ENCODE results near the gene SLFN12.

Gene SLFN12

DNA sequence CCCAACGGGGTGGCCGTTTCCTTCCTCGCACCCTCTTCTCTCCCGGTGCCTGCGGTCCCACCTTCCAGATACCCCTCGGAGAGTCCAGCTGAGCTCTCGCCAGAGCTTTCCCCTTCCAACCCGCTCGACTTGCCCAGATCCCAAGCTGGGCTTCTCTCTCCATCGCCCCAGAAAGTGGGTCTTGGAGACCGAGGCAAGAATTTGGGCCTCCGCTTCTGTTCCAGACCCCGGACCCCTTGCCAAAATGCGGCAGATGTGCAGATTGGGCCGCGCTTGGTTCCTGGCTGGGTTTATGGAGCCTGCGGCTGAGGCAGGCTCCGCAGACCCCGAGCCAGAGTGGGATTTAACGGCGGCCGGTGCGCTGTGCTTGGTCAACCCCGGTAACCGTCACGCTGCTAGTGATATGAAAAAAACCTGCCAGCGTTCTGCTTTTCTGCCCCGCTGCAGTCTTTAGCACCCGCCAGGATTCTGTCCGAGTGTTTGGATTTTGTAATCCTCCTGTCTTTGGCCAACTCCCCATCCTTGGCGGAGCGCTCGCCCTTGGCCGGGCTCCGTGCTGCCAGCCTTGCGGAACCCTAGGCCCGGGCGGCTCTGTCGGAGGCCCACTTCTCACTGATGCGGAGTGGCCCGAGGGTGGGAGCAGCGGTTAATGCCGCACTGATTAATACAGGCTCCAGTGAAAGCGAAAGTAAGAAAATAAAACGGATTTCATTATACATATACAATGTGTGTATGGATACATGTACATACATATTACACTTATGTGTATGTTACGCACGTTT, 58.1 kb downstream of the SLFN12 start:
- H3K9me3 ChIP-seq (ENCODE audit: control insufficient read depth, insufficient read depth, low read depth, low read length): peaks cover 5% of the 10 kb centered on the region; the same call in 1 of the 2 replicates
- H3K27ac ChIP-seq (ENCODE audit: low read depth, low read length): no peak overlapping the region
- no peaks in the 10 kb centered on the region for H3K36me3 ChIP-seq (ENCODE audit: control insufficient read depth, insufficient read depth, low read length)
- peaks cover 3% of the 10 kb centered on the region for H3K4me1 ChIP-seq (ENCODE audit: control insufficient read depth, insufficient read depth, low read length)
- H3K9ac ChIP-seq (ENCODE audit: low read length): peak overlapping the region; percentile 10
- peak overlapping the region; percentile 68 for H3K4me3 ChIP-seq (ENCODE audit: low read depth, low read length)
- H3K27me3 ChIP-seq (ENCODE audit: control insufficient read depth, insufficient read depth, low read length): peaks cover 88% of the 10 kb centered on the region

- peak within 1 kb of the TSS; percentile 68 for H3K4me3 ChIP-seq (ENCODE audit: low read depth, low read length)
- H3K4me1 ChIP-seq (ENCODE audit: control insufficient read depth, insufficient read depth, low read length): peaks cover 6% of the 10 kb centered on the region
- no peaks in the 10 kb centered on the region for H3K36me3 ChIP-seq (ENCODE audit: control insufficient read depth, insufficient read depth, low read length)
- no peak within 1 kb of the TSS for H3K27ac ChIP-seq (ENCODE audit: low read depth, low read length)
- H3K27me3 ChIP-seq (ENCODE audit: control insufficient read depth, insufficient read depth, low read length): peaks cover 93% of the 10 kb centered on the region
- H3K9me3 ChIP-seq (ENCODE audit: control insufficient read depth, insufficient read depth, low read depth, low read length): peaks cover 5% of the 10 kb centered on the region; the same call in 1 of the 2 replicates
- H3K9ac ChIP-seq (ENCODE audit: low read length): peak within 1 kb of the TSS; percentile 10
Observed at GRCh38 chr17:35373534-35373983, 58.7 kb downstream of the SLFN12 start, which contains the start of gene SLFN11. TSS of gene SLFN11 (minus strand) at chr17:35373621. CDS start at chr17:35363807, 9,814 bp downstream.

DNA sequence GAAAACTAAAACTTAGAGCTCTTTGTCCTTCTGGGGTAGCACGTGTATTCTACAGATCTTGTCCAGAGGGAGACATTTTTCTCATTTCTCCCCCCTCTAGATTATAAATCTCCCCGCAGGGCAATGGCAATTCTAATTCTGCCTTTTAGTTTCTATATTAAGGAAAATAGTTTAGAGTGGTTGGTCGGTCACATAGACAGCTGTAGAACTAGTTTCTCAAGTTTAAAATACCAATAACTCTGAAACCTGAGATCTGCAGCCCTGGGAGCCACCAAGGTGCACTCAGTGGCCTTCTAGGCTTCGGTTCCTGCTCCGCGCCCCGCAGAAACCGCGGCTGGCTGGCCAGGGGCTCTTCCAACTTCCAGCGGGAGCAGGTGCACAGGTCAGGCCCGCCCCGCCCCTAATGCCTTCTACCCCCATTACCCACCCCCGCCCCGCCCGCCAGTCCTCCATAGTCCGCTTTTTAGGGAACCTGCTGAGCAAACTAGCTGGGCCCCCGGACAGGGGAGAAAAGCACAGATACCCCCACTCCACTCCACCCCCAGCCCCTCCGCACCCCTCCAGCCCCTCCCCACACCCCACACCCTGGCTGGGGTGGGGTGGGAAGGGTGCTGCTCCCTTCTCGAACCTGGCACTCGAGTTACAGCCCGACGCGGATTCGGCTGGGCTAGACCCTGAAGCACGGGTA, 59.3 kb downstream of the SLFN12 start:
- Histone ChIP-seq H3K36me3 (ENCODE audit: control insufficient read depth, insufficient read depth, low read length) (no peaks in the 10 kb centered on the region), H3K27me3 (ENCODE audit: control insufficient read depth, insufficient read depth, low read length) (peaks cover 95% of the 10 kb centered on the region), H3K4me1 (ENCODE audit: control insufficient read depth, insufficient read depth, low read length) (peaks cover 11% of the 10 kb centered on the region), H3K27ac (ENCODE audit: low read depth, low read length) (no peak overlapping the region), H3K9ac (ENCODE audit: low read length) (no peak overlapping the region), H3K4me3 (ENCODE audit: low read depth, low read length) (peak overlapping the region; percentile 68), H3K9me3 (ENCODE audit: control insufficient read depth, insufficient read depth, low read depth, low read length) (peaks cover 5% of the 10 kb centered on the region; the same call in 1 of the 2 replicates)

- no peaks in the 10 kb centered on the region for H3K36me3 ChIP-seq (ENCODE audit: control insufficient read depth, insufficient read depth, low read length)
- no peak overlapping the region for H3K9ac ChIP-seq (ENCODE audit: low read length)
- peaks cover 5% of the 10 kb centered on the region; the same call in 1 of the 2 replicates for H3K9me3 ChIP-seq (ENCODE audit: control insufficient read depth, insufficient read depth, low read depth, low read length)
- H3K4me3 ChIP-seq (ENCODE audit: low read depth, low read length): no peak overlapping the region
- peaks cover 14% of the 10 kb centered on the region for H3K4me1 ChIP-seq (ENCODE audit: control insufficient read depth, insufficient read depth, low read length)
- peaks cover 93% of the 10 kb centered on the region for H3K27me3 ChIP-seq (ENCODE audit: control insufficient read depth, insufficient read depth, low read length)
- H3K27ac ChIP-seq (ENCODE audit: low read depth, low read length): no peak overlapping the region
Observed at GRCh38 chr17:35371934-35372333, 60.4 kb downstream of the SLFN12 start.

DNA sequence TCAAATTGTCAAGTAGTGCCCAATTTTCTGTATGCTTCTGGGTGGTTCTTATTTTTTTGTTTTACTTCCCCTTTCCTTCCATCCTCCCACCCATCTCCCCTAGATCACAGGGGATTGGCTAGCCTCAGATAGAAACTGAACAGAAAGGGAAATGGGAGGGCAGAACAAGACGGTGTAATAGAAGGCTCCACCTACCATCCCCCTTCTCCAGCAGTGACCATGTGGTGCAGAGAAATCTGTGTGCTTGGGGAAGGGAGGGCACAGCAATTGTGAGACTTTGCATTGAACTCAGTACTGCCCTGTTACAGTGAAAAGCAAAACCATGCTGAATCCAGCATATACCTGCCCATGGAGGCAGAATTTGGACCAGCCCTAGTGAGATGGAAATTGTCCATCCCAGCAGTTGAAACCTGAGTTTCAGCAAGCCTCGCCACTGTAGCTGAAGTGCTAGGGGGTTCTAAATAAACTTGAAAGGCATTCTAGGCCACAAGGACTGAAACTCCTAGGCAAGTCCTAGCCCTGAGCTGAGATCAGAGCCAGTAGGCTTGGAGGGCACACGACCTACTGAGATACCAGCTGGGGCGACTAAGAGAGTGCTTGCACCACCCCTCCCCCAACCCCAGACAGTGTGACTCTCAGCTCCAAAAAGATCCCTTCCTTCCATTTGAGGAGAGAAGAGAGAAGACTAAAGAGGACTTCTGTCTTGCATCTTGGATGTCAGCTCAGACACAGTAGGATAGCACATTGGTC, 64.0 kb downstream of the SLFN12 start:
- peaks cover 11% of the 10 kb centered on the region for H3K4me1 ChIP-seq (ENCODE audit: control insufficient read depth, insufficient read depth, low read length)

GRCh38 chr17:35361027-35361426, 71.3 kb downstream of the SLFN12 start:
- H3K36me3 ChIP-seq (ENCODE audit: control insufficient read depth, insufficient read depth, low read length): no peaks in the 10 kb centered on the region
- no peaks in the 10 kb centered on the region for H3K4me1 ChIP-seq (ENCODE audit: control insufficient read depth, insufficient read depth, low read length)
- no peak overlapping the region for H3K9ac ChIP-seq (ENCODE audit: low read length)
- H3K27ac ChIP-seq (ENCODE audit: low read depth, low read length): no peak overlapping the region
- H3K9me3 ChIP-seq (ENCODE audit: control insufficient read depth, insufficient read depth, low read depth, low read length): no peaks in the 10 kb centered on the region
- peaks cover 40% of the 10 kb centered on the region for H3K27me3 ChIP-seq (ENCODE audit: control insufficient read depth, insufficient read depth, low read length)
- H3K4me3 ChIP-seq (ENCODE audit: low read depth, low read length): no peak overlapping the region

More for the DNA sequence above, 64.0 kb downstream of the SLFN12 start:
- H3K9me3 ChIP-seq (ENCODE audit: control insufficient read depth, insufficient read depth, low read depth, low read length): peaks cover 5% of the 10 kb centered on the region; the same call in 1 of the 2 replicates
- peaks cover 73% of the 10 kb centered on the region for H3K27me3 ChIP-seq (ENCODE audit: control insufficient read depth, insufficient read depth, low read length)
- no peak overlapping the region for H3K9ac ChIP-seq (ENCODE audit: low read length)
- no peaks in the 10 kb centered on the region for H3K36me3 ChIP-seq (ENCODE audit: control insufficient read depth, insufficient read depth, low read length)
- H3K4me3 ChIP-seq (ENCODE audit: low read depth, low read length): no peak overlapping the region
- no peak overlapping the region for H3K27ac ChIP-seq (ENCODE audit: low read depth, low read length)
